Stimulated activated effector memory CD8-positive, alpha-beta T cell treated with anti-CD3 and anti-CD28 coated beads, Interleukin-12 subunit alpha, Interleukin-12 subunit beta, amount 100 ng/mL, for 72 hours (primary cell): ENCODE data around the gene FHIT.

ENCODE experiments used
- ATAC-seq: fragments of 150-1000 bp; cut with Tn5 transposase; 2 replicates; pipeline ENCODE4 v1.10.0; 2021
- DNase-seq, 2 donors: peaks; one replicate each; pipeline ENCODE4 v3.0.0; 2021 to 2022; ENCODE audit warnings: low spot score in 2 of 2
- H3K27ac Mint-ChIP-seq: one replicate; pipeline ENCODE4 v1.8.0; 2022; ENCODE audit warnings: mild to moderate bottlenecking, mixed read lengths
- H3K36me3 Mint-ChIP-seq: one replicate; pipeline ENCODE4 v1.8.0; 2022; ENCODE audit warnings: mild to moderate bottlenecking, mixed read lengths
- H3K4me1 Mint-ChIP-seq: one replicate; pipeline ENCODE4 v1.8.0; 2022; ENCODE audit warnings: mixed read lengths
- H3K4me3 Mint-ChIP-seq: one replicate; pipeline ENCODE4 v1.8.0; 2022; ENCODE audit warnings: mild to moderate bottlenecking, mixed read lengths
- H3K9me3 Mint-ChIP-seq: one replicate; pipeline ENCODE4 v1.8.0; 2022; ENCODE audit warnings: mixed read lengths

The FHIT gene

DNA sequence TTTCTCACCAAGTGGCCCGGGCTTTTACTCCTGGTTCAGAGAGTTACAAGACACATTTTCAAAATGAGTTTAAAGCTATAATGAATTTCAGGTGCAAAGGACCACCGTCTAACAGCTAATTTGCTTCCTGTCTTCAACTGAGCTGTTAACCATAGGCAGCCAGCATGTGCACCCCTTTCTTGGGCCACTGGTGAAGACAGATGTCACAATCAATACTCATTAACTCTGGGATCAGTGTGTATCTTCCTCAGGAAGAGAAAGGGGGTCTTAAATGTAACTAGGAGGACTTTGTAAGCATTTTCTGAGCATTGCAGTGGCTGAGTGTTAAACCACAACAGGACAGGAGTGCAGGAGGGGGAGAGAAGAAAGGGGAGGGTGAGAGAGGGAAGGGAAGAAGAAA is 1450.8 kb downstream of the FHIT start:
- Mint-ChIP-seq H3K4me3 (no peak overlapping the region), H3K27ac (no peak overlapping the region), H3K4me1 (peaks cover 6% of the 10 kb centered on the region), H3K36me3 (no peaks in the 10 kb centered on the region), H3K9me3 (no peaks in the 10 kb centered on the region)
- ATAC-seq (no peak), DNase-seq (no peak)

GRCh38 chr3:59798372-59799086 is 1452.7 kb downstream of the FHIT start:
- no peak overlapping the region for H3K27ac Mint-ChIP-seq
- ATAC-seq (no peak), DNase-seq (no peak)
- no peaks in the 10 kb centered on the region for H3K36me3 Mint-ChIP-seq
- H3K4me3 Mint-ChIP-seq: no peak overlapping the region
- H3K9me3 Mint-ChIP-seq: no peaks in the 10 kb centered on the region
- peaks cover 6% of the 10 kb centered on the region for H3K4me1 Mint-ChIP-seq

GRCh38 chr3:59797533-59797932 is 1453.7 kb downstream of the FHIT start:
- Mint-ChIP-seq H3K36me3 (no peaks in the 10 kb centered on the region), H3K9me3 (no peaks in the 10 kb centered on the region), H3K4me1 (peaks cover 6% of the 10 kb centered on the region), H3K4me3 (no peak overlapping the region), H3K27ac (no peak overlapping the region)
- ATAC-seq (no peak), DNase-seq (no peak)

GRCh38 chr3:59796456-59796855 is 1454.8 kb downstream of the FHIT start:
- no peaks in the 10 kb centered on the region for H3K9me3 Mint-ChIP-seq
- no peak overlapping the region for H3K4me3 Mint-ChIP-seq
- H3K36me3 Mint-ChIP-seq: no peaks in the 10 kb centered on the region
- DNase-seq: no peak
- ATAC-seq: no peak
- peaks cover 6% of the 10 kb centered on the region for H3K4me1 Mint-ChIP-seq
- H3K27ac Mint-ChIP-seq: no peak overlapping the region

GRCh38 chr3:59795756-59796155 is 1455.5 kb downstream of the FHIT start:
- peaks cover 5% of the 10 kb centered on the region for H3K4me1 Mint-ChIP-seq
- H3K4me3 Mint-ChIP-seq: no peak overlapping the region
- H3K36me3 Mint-ChIP-seq: no peaks in the 10 kb centered on the region
- no peaks in the 10 kb centered on the region for H3K9me3 Mint-ChIP-seq
- no peak for ATAC-seq
- no peak for DNase-seq
- no peak overlapping the region for H3K27ac Mint-ChIP-seq

DNA sequence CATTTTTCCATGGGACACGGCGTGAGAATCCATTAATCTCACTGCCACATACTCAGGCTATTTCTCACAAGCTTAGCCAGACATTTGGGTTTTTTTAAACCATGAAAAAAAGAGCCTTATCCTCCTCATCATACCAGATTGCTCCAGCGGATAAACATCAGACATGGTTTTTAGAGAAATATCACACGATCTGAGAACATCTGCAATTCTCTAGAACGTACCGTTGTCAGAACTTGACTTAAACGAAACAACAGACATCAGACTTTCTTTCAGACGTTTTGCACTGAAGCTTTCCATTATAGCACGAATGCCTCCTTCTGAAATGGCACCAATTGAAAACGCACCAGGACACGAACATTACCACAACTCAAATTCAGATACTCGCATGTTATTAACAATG is 1457.3 kb downstream of the FHIT start:
- Mint-ChIP-seq H3K36me3 (no peaks in the 10 kb centered on the region), H3K4me3 (no peak overlapping the region), H3K9me3 (no peaks in the 10 kb centered on the region), H3K4me1 (peaks cover 10% of the 10 kb centered on the region), H3K27ac (no peak overlapping the region)
- DNase-seq (no peak), ATAC-seq (no peak)

DNA sequence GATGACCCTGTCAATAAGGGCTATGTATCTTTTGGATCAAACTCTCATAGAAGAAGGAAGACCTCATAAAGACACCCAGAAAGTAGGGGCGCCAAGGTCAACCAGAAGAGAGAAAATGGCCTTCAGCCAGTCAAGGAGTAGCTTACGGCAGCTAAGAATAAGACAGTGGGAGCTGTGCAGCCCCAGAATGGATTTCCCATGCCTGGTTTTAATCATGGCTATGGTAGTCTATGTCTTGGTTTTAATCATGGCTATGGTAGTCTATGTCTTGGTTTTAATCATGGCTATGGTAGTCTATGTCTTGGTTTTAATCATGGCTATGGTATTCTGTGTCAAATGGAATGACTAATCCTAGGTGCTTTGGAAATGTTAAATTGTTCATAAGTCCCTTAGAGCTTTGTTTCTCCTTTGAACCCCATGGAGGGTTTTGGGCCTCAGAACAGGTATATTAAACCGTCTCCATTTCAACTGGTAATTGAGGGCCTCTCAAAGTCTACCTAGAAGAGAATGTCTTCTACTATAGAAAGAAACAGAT is 1459.4 kb downstream of the FHIT start:
- H3K9me3 Mint-ChIP-seq: no peaks in the 10 kb centered on the region
- no peak for DNase-seq
- H3K4me1 Mint-ChIP-seq: peaks cover 18% of the 10 kb centered on the region
- peak; percentile 67 for ATAC-seq
- no peak overlapping the region for H3K27ac Mint-ChIP-seq
- H3K36me3 Mint-ChIP-seq: no peaks in the 10 kb centered on the region
- no peak overlapping the region for H3K4me3 Mint-ChIP-seq

- Mint-ChIP-seq H3K4me1 (peaks cover 20% of the 10 kb centered on the region), H3K27ac (no peak overlapping the region), H3K9me3 (no peaks in the 10 kb centered on the region), H3K4me3 (no peak overlapping the region), H3K36me3 (no peaks in the 10 kb centered on the region)
- ATAC-seq: no peak
- DNase-seq: no peak
These were observed 1461.0 kb downstream of the FHIT start for GRCh38 chr3:59790241-59790640.

DNA sequence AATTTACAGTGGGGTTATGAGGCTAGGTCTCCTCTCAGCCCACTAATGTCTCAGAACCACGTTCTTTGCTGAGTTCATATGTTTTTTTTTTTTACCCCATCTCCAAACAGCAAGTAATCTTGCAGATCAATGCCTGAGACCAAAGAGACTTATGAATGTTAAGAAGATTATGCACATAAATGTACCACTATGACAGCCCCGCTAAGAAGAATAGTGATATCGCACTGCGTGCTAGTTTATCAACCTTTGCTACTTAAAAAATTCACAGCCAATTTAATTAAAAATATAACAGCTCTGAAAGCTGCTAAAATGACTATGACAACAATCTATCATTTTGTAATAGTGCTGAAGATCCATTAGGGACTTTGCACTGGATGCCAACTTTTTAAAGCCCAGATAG is 1462.5 kb downstream of the FHIT start:
- Mint-ChIP-seq H3K27ac (no peak overlapping the region), H3K36me3 (no peaks in the 10 kb centered on the region), H3K9me3 (no peaks in the 10 kb centered on the region), H3K4me3 (no peak overlapping the region), H3K4me1 (peaks cover 34% of the 10 kb centered on the region)
- ATAC-seq (no peak), DNase-seq (no peak)

DNA sequence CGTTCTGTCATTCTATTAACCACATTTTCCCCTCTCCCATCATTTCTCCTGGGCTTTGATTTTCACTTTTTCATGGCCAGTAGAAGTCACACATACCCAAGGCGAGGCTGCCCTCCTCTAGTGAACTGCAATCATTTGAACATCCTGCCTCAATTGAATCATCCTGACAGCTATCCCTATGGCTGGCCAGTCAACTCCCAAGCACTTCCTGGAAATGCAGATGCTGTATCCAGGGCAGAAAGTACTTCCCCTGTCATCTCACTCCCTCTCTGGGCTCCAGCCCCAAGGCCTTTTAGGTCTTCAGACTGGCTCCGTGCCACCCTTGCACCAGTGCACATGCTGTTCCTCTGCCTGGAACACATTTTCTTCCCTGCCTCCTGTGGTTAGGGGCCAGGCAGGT is 1463.1 kb downstream of the FHIT start:
- H3K4me3 Mint-ChIP-seq: no peak overlapping the region
- H3K27ac Mint-ChIP-seq: no peak overlapping the region

GRCh38 chr3:59786374-59786773 is 1464.9 kb downstream of the FHIT start:
- H3K36me3 Mint-ChIP-seq: no peaks in the 10 kb centered on the region
- no peak overlapping the region for H3K27ac Mint-ChIP-seq
- H3K9me3 Mint-ChIP-seq: no peaks in the 10 kb centered on the region
- DNase-seq (no peak), ATAC-seq (no peak)
- H3K4me3 Mint-ChIP-seq: no peak overlapping the region
- peaks cover 40% of the 10 kb centered on the region for H3K4me1 Mint-ChIP-seq

More for the DNA sequence above, 1463.1 kb downstream of the FHIT start:
- peaks cover 40% of the 10 kb centered on the region for H3K4me1 Mint-ChIP-seq
- ATAC-seq: no peak
- DNase-seq: no peak
- H3K36me3 Mint-ChIP-seq: no peaks in the 10 kb centered on the region
- H3K9me3 Mint-ChIP-seq: no peaks in the 10 kb centered on the region

DNA sequence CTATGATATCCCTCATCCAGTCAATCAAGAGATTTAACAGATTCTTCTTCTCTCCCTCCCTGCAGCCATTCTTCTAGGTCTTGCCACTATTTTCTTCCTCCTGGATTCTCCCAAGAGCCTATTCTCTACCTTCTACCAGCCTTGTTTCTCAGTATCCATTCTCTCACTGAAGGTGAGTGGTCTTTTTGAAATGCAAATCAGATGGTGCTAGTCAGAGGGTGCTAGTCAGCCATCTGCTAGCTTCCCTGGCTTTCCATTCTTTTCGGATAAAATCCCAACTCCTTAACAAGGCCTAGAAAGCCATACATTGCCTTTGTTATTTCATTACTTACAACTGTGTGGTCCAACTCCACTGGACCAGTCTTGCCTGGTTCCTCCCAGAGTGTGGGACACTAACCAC is 1467.1 kb downstream of the FHIT start:
- Mint-ChIP-seq H3K27ac (no peak overlapping the region), H3K4me3 (no peak overlapping the region), H3K4me1 (peaks cover 31% of the 10 kb centered on the region), H3K36me3 (no peaks in the 10 kb centered on the region), H3K9me3 (no peaks in the 10 kb centered on the region)
- ATAC-seq (no peak), DNase-seq (no peak)

DNA sequence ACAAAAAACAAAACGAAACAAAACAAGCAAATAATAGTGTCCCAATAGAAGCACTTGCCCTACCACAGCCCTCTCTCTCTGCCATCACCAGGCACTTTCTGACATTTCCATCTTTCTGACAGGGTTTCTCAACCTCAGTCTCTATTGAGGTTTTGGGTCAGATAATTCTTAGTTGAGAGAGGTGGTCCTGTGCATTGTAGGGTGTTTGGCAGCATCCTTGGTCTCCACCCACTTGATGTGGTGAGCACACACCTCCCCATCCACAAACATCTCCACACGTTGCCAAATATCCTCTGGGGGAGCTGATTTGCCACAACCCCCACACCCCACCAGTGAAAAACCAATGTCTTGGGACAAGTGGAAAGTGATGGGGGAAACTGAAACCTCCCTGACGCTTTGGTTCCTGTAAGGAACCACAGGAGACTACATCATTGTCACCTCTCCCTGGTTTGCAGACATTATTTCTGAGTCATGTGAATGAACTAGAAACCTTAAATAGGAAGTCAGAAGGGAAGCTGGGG is 1467.7 kb downstream of the FHIT start:
- Mint-ChIP-seq H3K4me1 (peaks cover 30% of the 10 kb centered on the region), H3K36me3 (no peaks in the 10 kb centered on the region), H3K4me3 (no peak overlapping the region)

GRCh38 chr3:59782664-59783063 is 1468.6 kb downstream of the FHIT start:
- Mint-ChIP-seq H3K36me3 (no peaks in the 10 kb centered on the region), H3K4me1 (peaks cover 27% of the 10 kb centered on the region), H3K4me3 (no peak overlapping the region), H3K9me3 (no peaks in the 10 kb centered on the region), H3K27ac (no peak overlapping the region)
- no peak for ATAC-seq
- no peak for DNase-seq

More for the DNA sequence above, 1467.7 kb downstream of the FHIT start:
- ATAC-seq (peak; percentile 92), DNase-seq (peak; percentile 9 to 55)
- Mint-ChIP-seq H3K9me3 (no peaks in the 10 kb centered on the region), H3K27ac (no peak overlapping the region)

GRCh38 chr3:59780209-59780608 is 1471.0 kb downstream of the FHIT start:
- DNase-seq (no peak), ATAC-seq (no peak)
- no peak overlapping the region for H3K4me3 Mint-ChIP-seq
- peaks cover 40% of the 10 kb centered on the region for H3K4me1 Mint-ChIP-seq
- H3K27ac Mint-ChIP-seq: no peak overlapping the region
- H3K9me3 Mint-ChIP-seq: no peaks in the 10 kb centered on the region
- no peaks in the 10 kb centered on the region for H3K36me3 Mint-ChIP-seq

DNA sequence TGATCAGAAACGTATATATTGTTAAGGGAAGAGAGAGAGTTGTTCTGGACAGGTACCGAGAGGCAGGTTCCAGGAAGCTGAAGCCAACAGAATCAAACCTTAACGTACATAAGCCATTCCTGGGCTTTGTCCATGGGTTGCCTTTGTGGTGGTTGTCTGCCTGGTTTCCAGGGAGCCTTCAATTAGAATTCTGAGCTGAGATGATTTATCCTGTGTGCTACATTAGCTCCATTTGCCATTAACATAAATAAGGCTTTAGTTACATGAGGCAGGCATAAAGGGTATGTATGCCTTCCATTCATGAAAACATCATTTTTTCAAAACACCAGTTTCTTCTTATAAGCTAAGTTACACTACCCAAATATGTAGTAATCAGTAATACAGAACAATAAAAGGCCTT is 1472.0 kb downstream of the FHIT start:
- no peak for ATAC-seq
- Mint-ChIP-seq H3K27ac (no peak overlapping the region), H3K36me3 (no peaks in the 10 kb centered on the region), H3K4me1 (peaks cover 30% of the 10 kb centered on the region), H3K4me3 (no peak overlapping the region), H3K9me3 (no peaks in the 10 kb centered on the region)
- no peak for DNase-seq
